CD14-positive monocyte (primary cell): Measurements from ENCODE around the gene LIMS2. TPM values are rescaled to one million over a fixed set of nuclear protein-coding genes. Genes with fewer than 3 reads are reported as not detected.

Experiments used
- DNase-seq, 3 donors: peaks; one replicate each; pipeline ENCODE4 v3.0.0-alpha.2; 2011 to 2022
- H2AFZ ChIP-seq: 2 replicates; pipeline ENCODE4 v1.6.0; 2012; ENCODE audit warnings: mild to moderate bottlenecking, low read depth, low read length, inconsistent platforms; ENCODE audit not compliant: insufficient read depth, poor library complexity, severe bottlenecking
- H3K27ac ChIP-seq, 2 donors: 1 replicate in 1 of 2; 2 replicates in 1 of 2; pipeline ENCODE4 v1.5.1; 2012 to 2013; ENCODE audit warnings: low read length in 2 of 2, control low read depth in 1 of 2, inconsistent platforms in 1 of 2, low read depth in 1 of 2, mild to moderate bottlenecking in 1 of 2
- H3K27me3 ChIP-seq, 2 donors: one replicate each; pipeline versions ENCODE4 v1.6.0 to v1.6.1; 2011 to 2013; ENCODE audit warnings: low read length in 2 of 2; ENCODE audit not compliant: control insufficient read depth in 2 of 2, insufficient read depth in 2 of 2
- H3K36me3 ChIP-seq, 2 donors: replicated peaks in 1 of 2; 1 replicate in 1 of 2; 2 replicates in 1 of 2; pipeline versions ENCODE4 v1.5.1 to v1.6.1; 2012 to 2013; ENCODE audit warnings: low read length in 2 of 2, control low read depth in 1 of 2, inconsistent platforms in 1 of 2, mild to moderate bottlenecking in 1 of 2; ENCODE audit not compliant: insufficient read depth in 2 of 2, control insufficient read depth in 1 of 2
- H3K4me1 ChIP-seq, 2 donors: 1 replicate in 1 of 2; 2 replicates in 1 of 2; pipeline versions ENCODE4 v1.5.1 to v1.6.1; 2012 to 2013; ENCODE audit warnings: low read length in 2 of 2, control low read depth in 1 of 2, inconsistent platforms in 1 of 2, mild to moderate bottlenecking in 1 of 2, moderate library complexity in 1 of 2; ENCODE audit not compliant: insufficient read depth in 2 of 2, control insufficient read depth in 1 of 2
- H3K4me2 ChIP-seq: replicated peaks from 2 replicates; pipeline ENCODE3; 2012; ENCODE audit warnings: low read length, moderate library complexity, mild to moderate bottlenecking; ENCODE audit not compliant: poor library complexity, severe bottlenecking; ENCODE audit errors: extremely low read depth
- H3K4me3 ChIP-seq, 3 experiments: fragments of 200-600 bp in 1 of 3; sonication (generic) in 1 of 3; replicated peaks in 1 of 3; 1 replicate in 2 of 3; 2 replicates in 1 of 3; pipeline ENCODE4 v1.5.1; 2011 to 2013; ENCODE audit warnings: low read length in 3 of 3, mild to moderate bottlenecking in 3 of 3, control low read depth in 2 of 3, low read depth in 2 of 3, inconsistent platforms in 1 of 3, moderate library complexity in 1 of 3
- H3K79me2 ChIP-seq: 2 replicates; pipeline ENCODE4 v1.6.0; 2012; ENCODE audit warnings: mild to moderate bottlenecking, control low read depth, inconsistent platforms, low read length, moderate library complexity; ENCODE audit not compliant: insufficient read depth
- H3K9ac ChIP-seq: 2 replicates; pipeline ENCODE4 v1.6.0; 2017; ENCODE audit warnings: low read length, mild to moderate bottlenecking; ENCODE audit not compliant: insufficient read depth, poor library complexity, severe bottlenecking
- H3K9me3 ChIP-seq, 2 donors: replicated peaks in 1 of 2; 1 replicate in 1 of 2; 2 replicates in 1 of 2; pipeline versions ENCODE4 v1.5.1 to v1.6.1; 2012 to 2013; ENCODE audit warnings: low read length in 2 of 2, control low read depth in 1 of 2; ENCODE audit not compliant: control insufficient read depth in 1 of 2, insufficient read depth in 1 of 2
- H4K20me1 ChIP-seq: 2 replicates; pipeline ENCODE4 v1.6.0; 2012; ENCODE audit warnings: mild to moderate bottlenecking, low read length, control low read depth, moderate library complexity; ENCODE audit not compliant: insufficient read depth
- H3K27ac Mint-ChIP-seq, 7 donors: one replicate each; pipeline ENCODE4 v1.8.0; 2020; ENCODE audit warnings: mild to moderate bottlenecking in 7 of 7, mixed read lengths in 7 of 7, moderate library complexity in 6 of 7, inconsistent platforms in 2 of 7
- H3K27me3 Mint-ChIP-seq, 3 donors: one replicate each; pipeline ENCODE4 v1.8.0; 2021 to 2022; ENCODE audit warnings: low read depth in 3 of 3, mild to moderate bottlenecking in 3 of 3, mixed read lengths in 3 of 3, moderate library complexity in 3 of 3, inconsistent platforms in 1 of 3
- H3K36me3 Mint-ChIP-seq, 2 donors: one replicate each; pipeline ENCODE4 v1.8.0; 2020; ENCODE audit warnings: mixed read lengths in 2 of 2, inconsistent platforms in 1 of 2, mild to moderate bottlenecking in 1 of 2
- H3K4me1 Mint-ChIP-seq: one replicate; pipeline ENCODE4 v1.8.0; 2020; ENCODE audit warnings: mild to moderate bottlenecking, mixed read lengths
- H3K4me3 Mint-ChIP-seq, 2 donors: one replicate each; pipeline ENCODE4 v1.8.0; 2020; ENCODE audit warnings: mild to moderate bottlenecking in 2 of 2, mixed read lengths in 2 of 2, moderate library complexity in 1 of 2
- H3K9me3 Mint-ChIP-seq, 7 donors: one replicate each; pipeline ENCODE4 v1.8.0; 2020 to 2022; ENCODE audit warnings: mixed read lengths in 7 of 7, mild to moderate bottlenecking in 6 of 7, moderate library complexity in 6 of 7, inconsistent platforms in 2 of 7
- CTCF ChIP-seq: fragments of 200-600 bp; IDR thresholded peaks from one replicate; pipeline ENCODE4 v1.8.0; 2022; ENCODE audit warnings: antibody characterized with exemption, mild to moderate bottlenecking
- WGBS: methylation state at CpG from one replicate; pipeline ENCODE4 v1.1.5; 2013; ENCODE audit warnings: missing lambda C conversion rate; ENCODE audit not compliant: insufficient coverage; 5-methylcytosine and 5-hydroxymethylcytosine counted together
- intact Hi-C, 2 donors: fragments of 100-400 bp; cut with micrococcal nuclease; formaldehyde crosslinking; loops; one replicate each; pipeline versions ENCODE4 v1.15.0 to v1.15.1; 2023
- polyA plus RNA-seq, 3 donors: library from polyadenylated mRNA; depleted of rRNA in 1 of 3; unstranded in 2 of 3; stranded (reverse) in 1 of 3; fragments of 300-500 nt in 2 of 3; fragments of >200 nt in 1 of 3; fragmentation: Illumina TruSeq in 2 of 3; gene quantifications; 1 replicate in 2 of 3; 2 replicates in 1 of 3; pipeline ENCODE4 v1.2.3, GENCODE V29; 2012 to 2021

The LIMS2 gene
- polyA plus RNA-seq, 3 donors = 0.13 to 1.3 (median 0.23) TPM

- intact Hi-C loops = no loop called here
- no peak for DNase-seq
- peaks cover 49 to 69% (median 51%) of the 10 kb centered on the region in 3 donors for H3K27me3 Mint-ChIP-seq
Observed at GRCh38 chr2:127678991-127679390, 3.7 kb upstream of the LIMS2 start.

GRCh38 chr2:127678531-127678930, 3.2 kb upstream of the LIMS2 start:
- TF ChIP-seq CTCF = no peak
- Histone ChIP-seq H2AFZ (no peak overlapping the region), H3K27ac (no peak overlapping the region), H3K79me2 (no peaks in the 10 kb centered on the region), H3K9ac (no peak overlapping the region), H3K27me3 (peaks cover 20 to 57% of the 10 kb centered on the region in 2 donors), H3K9me3 (peaks cover 5 to 7% of the 10 kb centered on the region in 2 donors), H3K4me1 (peaks cover 7 to 13% of the 10 kb centered on the region in 2 donors), H4K20me1 (no peaks in the 10 kb centered on the region), H3K4me2 (no peak overlapping the region), H3K36me3 (no peaks in the 10 kb centered on the region), H3K4me3 (no peak overlapping the region)
- peaks cover 3 to 11% of the 10 kb centered on the region in 2 donors for H3K36me3 Mint-ChIP-seq
- H3K27ac Mint-ChIP-seq = no peak overlapping the region
- intact Hi-C loops = no loop called here
- no peak for DNase-seq
- WGBS = 98% methylated on average over 10 of the region's 10 CpGs
- peaks cover 0 to 10% (median 6%) of the 10 kb centered on the region in 7 donors for H3K9me3 Mint-ChIP-seq
- H3K4me1 Mint-ChIP-seq = peaks cover 21% of the 10 kb centered on the region
- peak overlapping the region in 1 of 2 donors; percentile 14 for H3K4me3 Mint-ChIP-seq
- peaks cover 54 to 73% (median 56%) of the 10 kb centered on the region in 3 donors for H3K27me3 Mint-ChIP-seq

More at GRCh38 chr2:127678991-127679390, 3.7 kb upstream of the LIMS2 start:
- Histone ChIP-seq H3K9ac (no peak overlapping the region), H3K4me2 (no peak overlapping the region), H3K9me3 (peaks cover 5 to 7% of the 10 kb centered on the region in 2 donors), H2AFZ (no peak overlapping the region), H3K36me3 (no peaks in the 10 kb centered on the region), H3K27ac (no peak overlapping the region), H3K4me1 (peaks cover 7 to 13% of the 10 kb centered on the region in 2 donors), H3K4me3 (no peak overlapping the region), H4K20me1 (no peaks in the 10 kb centered on the region), H3K79me2 (no peaks in the 10 kb centered on the region), H3K27me3 (peaks cover 20 to 52% of the 10 kb centered on the region in 2 donors)
- Mint-ChIP-seq H3K4me1 (peaks cover 21% of the 10 kb centered on the region), H3K9me3 (peaks cover 0 to 10% (median 6%) of the 10 kb centered on the region in 7 donors), H3K36me3 (peaks cover 3 to 11% of the 10 kb centered on the region in 2 donors), H3K4me3 (no peak overlapping the region), H3K27ac (no peak overlapping the region)
- no peak for TF ChIP-seq CTCF
- WGBS = 98% methylated on average over 6 of the region's 6 CpGs
